ENCODE data around the gene CAPN2. TPM values are rescaled to one million over a fixed set of nuclear protein-coding genes. Genes with fewer than 3 reads are reported as not detected.

CAPN2 gene
- total RNA-seq, 1 donor = 340 TPM

GRCh38 chr1:223730479-223731132 is 18.3 kb downstream of the CAPN2 start:
- Histone ChIP-seq H3K4me2 (ENCODE audit: insufficient read depth, low read length) (peak overlapping the region; percentile 22), H3K27ac (ENCODE audit: low read depth, low read length) (peak overlapping the region; percentile 85), H3K79me2 (ENCODE audit: insufficient read depth, low read length) (peaks cover 85% of the 10 kb centered on the region), H3K4me1 (ENCODE audit: insufficient read depth, low read length) (peaks cover 66% of the 10 kb centered on the region), H3K4me3 (ENCODE audit: insufficient read depth, low read length) (no peak overlapping the region), H2AFZ (ENCODE audit: low read length) (no peak overlapping the region), H3K36me3 (ENCODE audit: insufficient read depth, low read length) (peaks cover 32% of the 10 kb centered on the region), H4K20me1 (ENCODE audit: insufficient read depth, low read length) (peaks cover 38% of the 10 kb centered on the region), H3K27me3 (ENCODE audit: insufficient read depth, low read length) (no peaks in the 10 kb centered on the region), H3K9me3 (ENCODE audit: low read depth, low read length) (no peaks in the 10 kb centered on the region)
- no peak for TF ChIP-seq CTCF (IDR thresholded peaks at IDR 0.05; ENCODE audit: extremely low read depth, low read depth, low read length)
- DNase-seq (ENCODE audit: insufficient read length, low spot score, missing footprints) = no peak

- H4K20me1 ChIP-seq (ENCODE audit: insufficient read depth, low read length) = peaks cover 32% of the 10 kb centered on the region
- DNase-seq (ENCODE audit: insufficient read length, low spot score, missing footprints) = peak; percentile 93
- peak overlapping the region; percentile 1 for H3K4me3 ChIP-seq (ENCODE audit: insufficient read depth, low read length)
- H3K4me1 ChIP-seq (ENCODE audit: insufficient read depth, low read length) = peaks cover 59% of the 10 kb centered on the region
- H3K79me2 ChIP-seq (ENCODE audit: insufficient read depth, low read length) = peaks cover 85% of the 10 kb centered on the region
- peak overlapping the region; percentile 22 for H3K4me2 ChIP-seq (ENCODE audit: insufficient read depth, low read length)
- TF ChIP-seq CTCF (IDR thresholded peaks at IDR 0.05; ENCODE audit: extremely low read depth, low read depth, low read length) = no peak
- no peak overlapping the region for H2AFZ ChIP-seq (ENCODE audit: low read length)
- H3K27me3 ChIP-seq (ENCODE audit: insufficient read depth, low read length) = no peaks in the 10 kb centered on the region
- peaks cover 28% of the 10 kb centered on the region for H3K36me3 ChIP-seq (ENCODE audit: insufficient read depth, low read length)
- peak overlapping the region; percentile 85 for H3K27ac ChIP-seq (ENCODE audit: low read depth, low read length)
- no peaks in the 10 kb centered on the region for H3K9me3 ChIP-seq (ENCODE audit: low read depth, low read length)
Observed at GRCh38 chr1:223731133-223731770, 18.9 kb downstream of the CAPN2 start.

- TF ChIP-seq CTCF (IDR thresholded peaks at IDR 0.05; ENCODE audit: extremely low read depth, low read depth, low read length) = no peak
- Histone ChIP-seq H3K4me3 (ENCODE audit: insufficient read depth, low read length) (no peak overlapping the region), H3K9me3 (ENCODE audit: low read depth, low read length) (no peaks in the 10 kb centered on the region), H3K27me3 (ENCODE audit: insufficient read depth, low read length) (no peaks in the 10 kb centered on the region), H3K36me3 (ENCODE audit: insufficient read depth, low read length) (peaks cover 21% of the 10 kb centered on the region), H3K79me2 (ENCODE audit: insufficient read depth, low read length) (peaks cover 83% of the 10 kb centered on the region), H3K27ac (ENCODE audit: low read depth, low read length) (peak overlapping the region; percentile 85), H4K20me1 (ENCODE audit: insufficient read depth, low read length) (peaks cover 24% of the 10 kb centered on the region), H2AFZ (ENCODE audit: low read length) (no peak overlapping the region), H3K4me2 (ENCODE audit: insufficient read depth, low read length) (no peak overlapping the region), H3K4me1 (ENCODE audit: insufficient read depth, low read length) (peaks cover 49% of the 10 kb centered on the region)
- DNase-seq (ENCODE audit: insufficient read length, low spot score, missing footprints) = no peak
Observed at GRCh38 chr1:223732993-223733798, 20.9 kb downstream of the CAPN2 start.
